Activated CD4-positive, alpha-beta memory T cell treated with anti-CD3 and anti-CD28 coated beads, Interleukin-2, amount 10 ng/mL, durations not matched to agents 7 days and 5 days (primary cell): ENCODE data around the gene CNTROB. TPM values are rescaled to one million over a fixed set of nuclear protein-coding genes. Genes with fewer than 3 reads are reported as not detected.

Experiments
- CTCF ChIA-PET: fragments of 350-600 bp; sonication (Branson Sonifier 250); formaldehyde crosslinking; loops from one replicate; lab custom pipeline; 2021; ENCODE audit warnings: antibody characterized with exemption, inconsistent platforms; lab: Charles Lee
- POLR2A ChIA-PET: fragments of 350-600 bp; sonication (Branson Sonifier 250); formaldehyde crosslinking; loops from one replicate; lab custom pipeline; 2021; ENCODE audit warnings: antibody characterized with exemption; lab: Charles Lee
- DNase-seq: peaks from one replicate; pipeline ENCODE4 v3.0.0-alpha.2; 2020
- H3K27ac Mint-ChIP-seq: one replicate; pipeline ENCODE4 v1.8.0; 2021; ENCODE audit warnings: mild to moderate bottlenecking, mixed read lengths
- H3K27me3 Mint-ChIP-seq: one replicate; pipeline ENCODE4 v1.8.0; 2021; ENCODE audit warnings: mixed read lengths
- H3K36me3 Mint-ChIP-seq: one replicate; pipeline ENCODE4 v1.8.0; 2021; ENCODE audit warnings: low read depth, mixed read lengths
- H3K4me1 Mint-ChIP-seq: one replicate; pipeline ENCODE4 v1.8.0; 2021; ENCODE audit warnings: mixed read lengths
- H3K4me3 Mint-ChIP-seq: one replicate; pipeline ENCODE4 v1.8.0; 2021; ENCODE audit warnings: mild to moderate bottlenecking, mixed read lengths
- H3K9me3 Mint-ChIP-seq: one replicate; pipeline ENCODE4 v1.8.0; 2021; ENCODE audit warnings: mixed read lengths
- total RNA-seq, 2 experiments: library from RNA; stranded (reverse); gene quantifications; one replicate each; pipeline ENCODE4 v1.2.3, GENCODE V29; 2021

Gene CNTROB
- total RNA-seq, 2 experiments from 2014 or later, result 58.8 to 64.6 TPM

DNA sequence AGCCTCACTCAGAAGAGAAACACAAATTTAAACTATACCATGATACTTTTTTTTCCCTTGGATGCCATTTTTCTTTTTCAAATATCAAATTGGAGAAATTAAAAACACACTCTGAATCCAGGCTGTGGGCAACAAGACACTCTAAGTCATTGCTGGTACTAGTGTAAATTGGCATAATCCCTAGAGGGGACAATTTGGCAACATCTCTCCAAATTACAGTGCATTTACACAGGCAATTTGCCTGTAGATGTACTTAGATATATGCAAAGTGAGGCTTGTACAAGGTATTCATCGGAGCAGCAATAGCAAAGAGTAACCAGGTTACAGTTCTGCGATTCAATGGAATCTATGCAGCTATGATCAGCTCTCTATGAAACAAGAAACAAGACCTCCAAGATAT, 63.7 kb downstream of the CNTROB start:
- no peak for DNase-seq
- Mint-ChIP-seq H3K27me3 (peaks cover 26% of the 10 kb centered on the region), H3K4me3 (no peak overlapping the region), H3K27ac (no peak overlapping the region), H3K9me3 (no peaks in the 10 kb centered on the region), H3K4me1 (peaks cover 15% of the 10 kb centered on the region), H3K36me3 (no peaks in the 10 kb centered on the region)
- POLR2A ChIA-PET, result no interaction called here
- CTCF ChIA-PET, result interaction anchor here (1.3 to 1.8 kb wide), 2 partner anchors 65 to 83 kb away, joined by 3 to 10 read pairs; no protein-coding TSS in a partner anchor

DNA sequence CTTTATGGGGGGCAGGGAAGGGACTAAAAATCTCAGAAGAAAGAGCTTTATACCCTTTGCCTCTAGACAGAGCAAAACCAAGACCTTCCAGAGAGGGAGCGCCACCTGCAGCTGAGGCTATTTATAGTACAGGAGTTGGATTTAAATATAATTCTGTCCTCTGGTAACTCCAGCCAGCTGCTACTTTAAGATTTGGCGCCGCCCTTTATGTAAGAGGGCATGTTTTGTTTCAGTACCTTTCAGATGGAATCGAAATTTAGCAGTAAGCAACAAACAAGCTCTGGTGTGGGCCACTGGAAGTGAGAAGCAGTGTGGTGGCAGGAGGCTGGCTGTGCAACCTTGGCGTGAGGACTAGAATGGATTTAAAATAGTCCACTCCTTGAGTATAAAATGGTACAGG, 65.2 kb downstream of the CNTROB start:
- H3K36me3 Mint-ChIP-seq, result no peaks in the 10 kb centered on the region
- ChIA-PET POLR2A (interaction anchor here (0.7 kb wide), 1 partner anchor 57 kb away, joined by 3 read pairs; no protein-coding TSS in a partner anchor), CTCF (interaction anchor here (0.6 to 1.8 kb wide), 16 partner anchors 8 to 140 kb away, joined by 3 to 11 read pairs (median 3); partner anchors contain the start of genes CNTROB, CYB5D1, NAA38 and RNF227)
- peaks cover 9% of the 10 kb centered on the region for H3K4me1 Mint-ChIP-seq
- H3K27me3 Mint-ChIP-seq, result peaks cover 38% of the 10 kb centered on the region
- H3K4me3 Mint-ChIP-seq, result no peak overlapping the region
- peak; percentile 54 for DNase-seq
- no peak overlapping the region for H3K27ac Mint-ChIP-seq
- H3K9me3 Mint-ChIP-seq, result no peaks in the 10 kb centered on the region

Other genes with a start within 250 kb of the CNTROB start
- gene TP53, start 244.7 kb upstream of the CNTROB start, total RNA-seq, result 100 to 1,000 TPM; 123 TPM
- 10 to 100 TPM; 18.6 to 18.8 TPM for gene WRAP53, start 243.7 kb upstream of the CNTROB start, total RNA-seq
- gene EFNB3, start 227.0 kb upstream of the CNTROB start, total RNA-seq, result not detected
- not detected for gene DNAH2, start 214.5 kb upstream of the CNTROB start, total RNA-seq
- 10 to 100 TPM; 20.9 to 23.7 TPM for gene KDM6B, start 98.0 kb upstream of the CNTROB start, total RNA-seq
- 1 to 10 TPM in 1 of 2 experiments, under 1 TPM in 1; 0.78 to 1.5 TPM for gene TMEM88, start 77.1 kb upstream of the CNTROB start, total RNA-seq
- 10 to 100 TPM; 69.8 to 76.9 TPM for gene NAA38, start 74.6 kb upstream of the CNTROB start, total RNA-seq
- 1 to 10 TPM; 5.3 to 7.5 TPM for gene CYB5D1, start 74.2 kb upstream of the CNTROB start, total RNA-seq
- 100 to 1,000 TPM; 127 to 131 TPM for gene CHD3, start 43.4 kb upstream of the CNTROB start, total RNA-seq
- gene RNF227, start 15.9 kb upstream of the CNTROB start, total RNA-seq, result 1 to 10 TPM; 3.6 to 3.7 TPM
- 1 to 10 TPM; 7.7 to 8.4 TPM for gene KCNAB3, start 2.4 kb upstream of the CNTROB start, total RNA-seq
- gene TRAPPC1, start 260 bp upstream of the CNTROB start, total RNA-seq, result 100 to 1,000 TPM; 238 to 244 TPM
- not detected for gene GUCY2D, start 70.4 kb downstream of the CNTROB start, total RNA-seq
- gene ALOX15B, start 106.9 kb downstream of the CNTROB start, total RNA-seq, result not detected
- gene ALOX12B, start 155.5 kb downstream of the CNTROB start, total RNA-seq, result under 1 TPM; 0.20 to 0.38 TPM
- gene ALOXE3, start 186.3 kb downstream of the CNTROB start, total RNA-seq, result not detected
- gene HES7, start 191.9 kb downstream of the CNTROB start, total RNA-seq, result 1 to 10 TPM; 1.4 to 1.5 TPM
- gene PER1, start 220.2 kb downstream of the CNTROB start, total RNA-seq, result 10 to 100 TPM; 53.5 to 56.6 TPM
- gene VAMP2, start 230.7 kb downstream of the CNTROB start, total RNA-seq, result 10 to 100 TPM; 75.2 to 79.1 TPM
- 10 to 100 TPM; 49.7 to 53.9 TPM for gene TMEM107, start 244.2 kb downstream of the CNTROB start, total RNA-seq